ENCODE measurements around the gene LRRK2. TPM values are rescaled to one million over a fixed set of nuclear protein-coding genes. Genes with fewer than 3 reads are reported as not detected.

Gene LRRK2
- total RNA-seq, 1 donor from 2014 or later: 0.26 TPM

GRCh38 chr12:40281791-40282364 lies 57.1 kb downstream of the LRRK2 start:
- TF ChIP-seq CTCF (IDR thresholded peaks at IDR 0.05; ENCODE audit: unreplicated experiment): no peak
- DNase-seq (ENCODE audit: low spot score): no peak
- Mint-ChIP-seq H3K9me3 (ENCODE audit: unreplicated experiment) (no peaks in the 10 kb centered on the region), H3K36me3 (ENCODE audit: low read depth, unreplicated experiment) (no peaks in the 10 kb centered on the region), H3K4me3 (ENCODE audit: unreplicated experiment) (no peak overlapping the region), H3K4me1 (ENCODE audit: unreplicated experiment) (no peaks in the 10 kb centered on the region), H3K27ac (ENCODE audit: unreplicated experiment) (no peak overlapping the region), H3K27me3 (ENCODE audit: unreplicated experiment) (no peaks in the 10 kb centered on the region)

- no peak for DNase-seq (ENCODE audit: low spot score)
- Mint-ChIP-seq H3K27ac (ENCODE audit: unreplicated experiment) (no peak overlapping the region), H3K4me3 (ENCODE audit: unreplicated experiment) (no peak overlapping the region), H3K27me3 (ENCODE audit: unreplicated experiment) (no peaks in the 10 kb centered on the region), H3K4me1 (ENCODE audit: unreplicated experiment) (no peaks in the 10 kb centered on the region), H3K36me3 (ENCODE audit: low read depth, unreplicated experiment) (no peaks in the 10 kb centered on the region), H3K9me3 (ENCODE audit: unreplicated experiment) (no peaks in the 10 kb centered on the region)
- no peak for TF ChIP-seq CTCF (IDR thresholded peaks at IDR 0.05; ENCODE audit: unreplicated experiment)
Observed at GRCh38 chr12:40286583-40286982, 61.8 kb downstream of the LRRK2 start.

- no peaks in the 10 kb centered on the region for H3K27me3 Mint-ChIP-seq (ENCODE audit: unreplicated experiment)
Observed at GRCh38 chr12:40287369-40287975, 62.7 kb downstream of the LRRK2 start.

GRCh38 chr12:40292788-40293429 lies 68.1 kb downstream of the LRRK2 start:
- H3K9me3 Mint-ChIP-seq (ENCODE audit: unreplicated experiment): no peaks in the 10 kb centered on the region
- no peaks in the 10 kb centered on the region for H3K36me3 Mint-ChIP-seq (ENCODE audit: low read depth, unreplicated experiment)
- H3K27ac Mint-ChIP-seq (ENCODE audit: unreplicated experiment): no peak overlapping the region
- DNase-seq (ENCODE audit: low spot score): no peak
- H3K4me3 Mint-ChIP-seq (ENCODE audit: unreplicated experiment): no peak overlapping the region
- no peaks in the 10 kb centered on the region for H3K4me1 Mint-ChIP-seq (ENCODE audit: unreplicated experiment)
- no peak for TF ChIP-seq CTCF (IDR thresholded peaks at IDR 0.05; ENCODE audit: unreplicated experiment)
- no peaks in the 10 kb centered on the region for H3K27me3 Mint-ChIP-seq (ENCODE audit: unreplicated experiment)

More at GRCh38 chr12:40287369-40287975, 62.7 kb downstream of the LRRK2 start:
- no peak for DNase-seq (ENCODE audit: low spot score)
- no peaks in the 10 kb centered on the region for H3K4me1 Mint-ChIP-seq (ENCODE audit: unreplicated experiment)
- no peak for TF ChIP-seq CTCF (IDR thresholded peaks at IDR 0.05; ENCODE audit: unreplicated experiment)
- no peak overlapping the region for H3K27ac Mint-ChIP-seq (ENCODE audit: unreplicated experiment)
- no peak overlapping the region for H3K4me3 Mint-ChIP-seq (ENCODE audit: unreplicated experiment)
- no peaks in the 10 kb centered on the region for H3K36me3 Mint-ChIP-seq (ENCODE audit: low read depth, unreplicated experiment)
- no peaks in the 10 kb centered on the region for H3K9me3 Mint-ChIP-seq (ENCODE audit: unreplicated experiment)

- Mint-ChIP-seq H3K36me3 (ENCODE audit: low read depth, unreplicated experiment) (no peaks in the 10 kb centered on the region), H3K9me3 (ENCODE audit: unreplicated experiment) (no peaks in the 10 kb centered on the region), H3K27ac (ENCODE audit: unreplicated experiment) (no peak overlapping the region), H3K4me1 (ENCODE audit: unreplicated experiment) (no peaks in the 10 kb centered on the region), H3K4me3 (ENCODE audit: unreplicated experiment) (no peak overlapping the region), H3K27me3 (ENCODE audit: unreplicated experiment) (no peaks in the 10 kb centered on the region)
- no peak for DNase-seq (ENCODE audit: low spot score)
- TF ChIP-seq CTCF (IDR thresholded peaks at IDR 0.05; ENCODE audit: unreplicated experiment): no peak
Observed at GRCh38 chr12:40298341-40298740, 73.5 kb downstream of the LRRK2 start.

All from endothelial cell (in vitro differentiated cells).